ENCODE measurements around the gene EIF2AK2.

EIF2AK2 gene

DNA sequence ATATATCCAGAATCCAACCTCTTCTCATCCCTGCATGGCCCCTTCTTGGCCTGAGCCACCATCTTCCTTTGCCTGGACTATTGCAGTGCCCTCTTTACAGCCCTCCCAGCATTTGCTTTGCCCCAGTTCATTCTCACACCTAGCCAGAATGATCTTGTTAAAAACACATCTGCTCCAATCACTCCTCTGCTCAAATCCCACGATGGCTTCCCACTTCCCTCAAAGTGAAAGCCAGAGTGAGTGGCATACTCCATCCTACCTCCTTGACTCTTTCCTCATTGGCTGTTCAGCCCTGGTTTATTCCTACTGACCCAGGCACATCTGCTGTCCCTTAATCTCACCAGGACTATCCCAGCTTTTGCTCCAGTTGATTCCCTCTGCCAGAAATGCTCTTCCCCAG lies 17.0 kb upstream of the EIF2AK2 start:
- TF ChIP-seq CTCF (IDR thresholded peaks at IDR 0.05; ENCODE audit: insufficient read depth, low read length) (no peak), GABPA (IDR thresholded peaks at IDR 0.05; ENCODE audit: low read depth) (no peak), SPI1 (IDR thresholded peaks at IDR 0.05; ENCODE audit: borderline replicate concordance, low read depth) (no peak), POLR2AphosphoS5 (IDR thresholded peaks at IDR 0.05; ENCODE audit: low read depth) (no peak), REST (IDR thresholded peaks at IDR 0.05; ENCODE audit: insufficient replicate concordance, low read depth) (no peak)
- no peak overlapping the region for H3K4me3 ChIP-seq (replicated peaks; ENCODE audit: insufficient read depth, low read length)

GRCh38 chr2:37171624-37171950 lies 14.8 kb upstream of the EIF2AK2 start:
- Histone ChIP-seq H3K27ac (replicated peaks) (no peak overlapping the region), H3K27me3 (ENCODE audit: insufficient read depth, poor library complexity, severe bottlenecking) (no peaks in the 10 kb centered on the region), H3K4me3 (replicated peaks; ENCODE audit: insufficient read depth, low read length) (no peak overlapping the region)

More for the DNA sequence above, 17.0 kb upstream of the EIF2AK2 start:
- no peak overlapping the region for H3K27ac ChIP-seq (replicated peaks)
- DNase-seq (ENCODE audit: low read depth in 1 of 2, low spot score in 1 of 2): no peak
- no peaks in the 10 kb centered on the region for H3K27me3 ChIP-seq (ENCODE audit: insufficient read depth, poor library complexity, severe bottlenecking)

More at GRCh38 chr2:37171624-37171950, 14.8 kb upstream of the EIF2AK2 start:
- no peak for TF ChIP-seq CTCF (IDR thresholded peaks at IDR 0.05; ENCODE audit: insufficient read depth, low read length)
- TF ChIP-seq SPI1 (IDR thresholded peaks at IDR 0.05; ENCODE audit: borderline replicate concordance, low read depth): no peak
- TF ChIP-seq GABPA (IDR thresholded peaks at IDR 0.05; ENCODE audit: low read depth): no peak
- TF ChIP-seq REST (IDR thresholded peaks at IDR 0.05; ENCODE audit: insufficient replicate concordance, low read depth): no peak
- no peak for TF ChIP-seq POLR2AphosphoS5 (IDR thresholded peaks at IDR 0.05; ENCODE audit: low read depth)
- no peak for DNase-seq (ENCODE audit: low read depth in 1 of 2, low spot score in 1 of 2)
